Peyer's patch (tissue), 4 donors: ENCODE measurements around the gene STAT6.

ENCODE experiments used
- CTCF ChIP-seq, 6 experiments: fragments of 450-650 bp in 4 of 6; fragments of 200-600 bp in 2 of 6; sonication (generic) in 1 of 6; IDR thresholded peaks; one replicate each; pipeline ENCODE4 v1.5.1; 2017 to 2019; ENCODE audit warnings: antibody characterized with exemption in 6 of 6, mild to moderate bottlenecking in 3 of 6, moderate library complexity in 1 of 6
- POLR2A ChIP-seq, 2 donors: fragments of 450-650 bp; IDR thresholded peaks; one replicate each; pipeline ENCODE4 v1.5.1; 2017; ENCODE audit warnings: antibody characterized with exemption in 2 of 2, mild to moderate bottlenecking in 2 of 2, moderate library complexity in 2 of 2

GRCh38 chr12:57156701-57157403 lies 45.7 kb upstream of the STAT6 start:
- TF ChIP-seq CTCF (IDR thresholded peaks at IDR 0.05): no peak
- no peak for TF ChIP-seq POLR2A (IDR thresholded peaks at IDR 0.05)
